ENCODE results near the gene EP400.
A peak's percentile ranks its signal among the peaks of the same experiment; 100 is the strongest.

The EP400 gene

DNA sequence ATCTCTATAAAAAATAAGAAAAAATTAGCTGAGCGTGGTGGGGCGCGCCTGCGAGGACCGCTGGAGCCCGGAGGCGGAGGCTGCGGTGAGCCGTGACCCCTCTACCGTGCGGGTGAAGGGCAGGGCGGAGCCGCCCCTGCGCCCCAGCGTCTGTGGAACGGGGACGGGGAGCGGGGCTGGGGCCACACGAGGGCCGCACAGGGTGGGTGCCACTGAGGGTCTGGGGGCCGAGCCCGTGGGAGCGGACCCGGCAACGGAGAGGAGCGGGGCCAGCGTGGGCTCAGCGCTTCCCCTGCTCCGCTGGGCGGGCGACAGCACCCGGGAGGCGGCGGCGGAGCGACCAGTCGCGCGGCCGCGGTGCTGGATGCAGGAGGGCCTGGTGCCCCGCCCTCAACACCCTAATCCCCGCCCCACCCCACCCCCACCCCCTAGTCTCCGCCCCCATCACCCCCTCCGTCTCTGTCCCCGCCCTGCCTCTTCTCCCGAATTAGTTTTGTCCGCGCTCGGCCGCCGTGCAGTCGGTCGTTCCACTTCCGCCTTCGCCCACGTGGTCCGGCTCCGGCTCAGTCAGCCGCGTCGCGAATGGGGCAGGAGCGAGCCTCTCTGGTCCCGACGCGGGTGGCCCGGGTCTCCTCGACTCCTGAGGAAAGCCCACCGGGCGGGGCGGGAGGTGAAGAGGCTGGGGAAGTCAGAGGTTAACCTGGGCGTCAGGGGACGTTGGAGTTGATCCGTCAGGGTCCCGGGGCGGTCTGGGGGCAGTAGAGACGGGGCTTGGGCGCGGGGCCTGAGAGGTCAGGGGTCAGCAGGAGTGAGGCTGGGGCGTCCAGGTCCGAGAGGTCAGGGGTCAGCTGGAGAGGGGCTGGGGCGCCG is 20.8 kb upstream of the EP400 start, which contains the start of gene PUS1 (continued):
- TF ChIP-seq, protein P1, sequence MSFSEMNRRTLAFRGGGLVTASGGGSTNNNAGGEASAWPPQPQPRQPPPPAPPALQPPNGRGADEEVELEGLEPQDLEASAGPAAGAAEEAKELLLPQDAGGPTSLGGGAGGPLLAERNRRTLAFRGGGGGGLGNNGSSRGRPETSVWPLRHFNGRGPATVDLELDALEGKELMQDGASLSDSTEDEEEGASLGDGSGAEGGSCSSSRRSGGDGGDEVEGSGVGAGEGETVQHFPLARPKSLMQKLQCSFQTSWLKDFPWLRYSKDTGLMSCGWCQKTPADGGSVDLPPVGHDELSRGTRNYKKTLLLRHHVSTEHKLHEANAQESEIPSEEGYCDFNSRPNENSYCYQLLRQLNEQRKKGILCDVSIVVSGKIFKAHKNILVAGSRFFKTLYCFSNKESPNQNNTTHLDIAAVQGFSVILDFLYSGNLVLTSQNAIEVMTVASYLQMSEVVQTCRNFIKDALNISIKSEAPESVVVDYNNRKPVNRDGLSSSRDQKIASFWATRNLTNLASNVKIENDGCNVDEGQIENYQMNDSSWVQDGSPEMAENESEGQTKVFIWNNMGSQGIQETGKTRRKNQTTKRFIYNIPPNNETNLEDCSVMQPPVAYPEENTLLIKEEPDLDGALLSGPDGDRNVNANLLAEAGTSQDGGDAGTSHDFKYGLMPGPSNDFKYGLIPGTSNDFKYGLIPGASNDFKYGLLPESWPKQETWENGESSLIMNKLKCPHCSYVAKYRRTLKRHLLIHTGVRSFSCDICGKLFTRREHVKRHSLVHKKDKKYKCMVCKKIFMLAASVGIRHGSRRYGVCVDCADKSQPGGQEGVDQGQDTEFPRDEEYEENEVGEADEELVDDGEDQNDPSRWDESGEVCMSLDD (tag by site-specific recombination; IDR thresholded peaks at IDR 0.05), result peak; percentile 44; the same call in 1 of the 2 replicates
- no peak for TF ChIP-seq ZNF132 (tag by site-specific recombination; IDR thresholded peaks at IDR 0.05; ENCODE audit: borderline replicate concordance)
- TF ChIP-seq ZBTB1 (tag by site-specific recombination; IDR thresholded peaks at IDR 0.05), result no peak
- peak; percentile 33; the same call in 1 of the 2 replicates for TF ChIP-seq ZNF391 (tag by site-specific recombination; IDR thresholded peaks at IDR 0.05; ENCODE audit: borderline replicate concordance, low read depth)
- peak; percentile 35; the same call in 1 of the 2 replicates for TF ChIP-seq ZNF324 (tag by site-specific recombination; IDR thresholded peaks at IDR 0.05)
- peak; percentile 43; the same call in 1 of the 2 replicates for TF ChIP-seq ZNF561 (tag by site-specific recombination; IDR thresholded peaks at IDR 0.05; ENCODE audit: borderline replicate concordance)
- TF ChIP-seq, protein P2, sequence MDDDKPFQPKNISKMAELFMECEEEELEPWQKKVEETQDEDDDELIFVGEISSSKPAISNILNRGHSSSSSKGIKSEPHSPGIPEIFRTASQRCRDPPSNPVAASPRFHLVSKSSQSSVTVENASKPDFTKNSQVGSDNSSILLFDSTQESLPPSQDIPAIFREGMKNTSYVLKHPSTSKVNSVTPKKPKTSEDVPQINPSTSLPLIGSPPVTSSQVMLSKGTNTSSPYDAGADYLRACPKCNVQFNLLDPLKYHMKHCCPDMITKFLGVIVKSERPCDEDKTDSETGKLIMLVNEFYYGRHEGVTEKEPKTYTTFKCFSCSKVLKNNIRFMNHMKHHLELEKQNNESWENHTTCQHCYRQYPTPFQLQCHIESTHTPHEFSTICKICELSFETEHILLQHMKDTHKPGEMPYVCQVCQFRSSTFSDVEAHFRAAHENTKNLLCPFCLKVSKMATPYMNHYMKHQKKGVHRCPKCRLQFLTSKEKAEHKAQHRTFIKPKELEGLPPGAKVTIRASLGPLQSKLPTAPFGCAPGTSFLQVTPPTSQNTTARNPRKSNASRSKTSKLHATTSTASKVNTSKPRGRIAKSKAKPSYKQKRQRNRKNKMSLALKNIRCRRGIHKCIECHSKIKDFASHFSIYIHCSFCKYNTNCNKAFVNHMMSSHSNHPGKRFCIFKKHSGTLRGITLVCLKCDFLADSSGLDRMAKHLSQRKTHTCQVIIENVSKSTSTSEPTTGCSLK (tag by site-specific recombination; IDR thresholded peaks at IDR 0.05), result no peak
- TF ChIP-seq, protein P3, sequence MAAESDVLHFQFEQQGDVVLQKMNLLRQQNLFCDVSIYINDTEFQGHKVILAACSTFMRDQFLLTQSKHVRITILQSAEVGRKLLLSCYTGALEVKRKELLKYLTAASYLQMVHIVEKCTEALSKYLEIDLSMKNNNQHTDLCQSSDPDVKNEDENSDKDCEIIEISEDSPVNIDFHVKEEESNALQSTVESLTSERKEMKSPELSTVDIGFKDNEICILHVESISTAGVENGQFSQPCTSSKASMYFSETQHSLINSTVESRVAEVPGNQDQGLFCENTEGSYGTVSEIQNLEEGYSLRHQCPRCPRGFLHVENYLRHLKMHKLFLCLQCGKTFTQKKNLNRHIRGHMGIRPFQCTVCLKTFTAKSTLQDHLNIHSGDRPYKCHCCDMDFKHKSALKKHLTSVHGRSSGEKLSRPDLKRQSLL (tag by site-specific recombination; IDR thresholded peaks at IDR 0.05), result no peak
- TF ChIP-seq, protein P4, sequence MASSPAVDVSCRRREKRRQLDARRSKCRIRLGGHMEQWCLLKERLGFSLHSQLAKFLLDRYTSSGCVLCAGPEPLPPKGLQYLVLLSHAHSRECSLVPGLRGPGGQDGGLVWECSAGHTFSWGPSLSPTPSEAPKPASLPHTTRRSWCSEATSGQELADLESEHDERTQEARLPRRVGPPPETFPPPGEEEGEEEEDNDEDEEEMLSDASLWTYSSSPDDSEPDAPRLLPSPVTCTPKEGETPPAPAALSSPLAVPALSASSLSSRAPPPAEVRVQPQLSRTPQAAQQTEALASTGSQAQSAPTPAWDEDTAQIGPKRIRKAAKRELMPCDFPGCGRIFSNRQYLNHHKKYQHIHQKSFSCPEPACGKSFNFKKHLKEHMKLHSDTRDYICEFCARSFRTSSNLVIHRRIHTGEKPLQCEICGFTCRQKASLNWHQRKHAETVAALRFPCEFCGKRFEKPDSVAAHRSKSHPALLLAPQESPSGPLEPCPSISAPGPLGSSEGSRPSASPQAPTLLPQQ (tag by site-specific recombination; IDR thresholded peaks at IDR 0.05), result peak; percentile 12; the same call in 1 of the 2 replicates
- TF ChIP-seq ZBTB8A (tag by site-specific recombination; IDR thresholded peaks at IDR 0.05), result peak; percentile 63; the same call in 1 of the 2 replicates
- TF ChIP-seq HOXA7 (CRISPR knock-in tag; IDR thresholded peaks at IDR 0.05; ENCODE audit: borderline replicate concordance), result no peak
- peak; percentile 83 for TF ChIP-seq KLF1 (tag by site-specific recombination; IDR thresholded peaks at IDR 0.05)
- TF ChIP-seq, protein P5, sequence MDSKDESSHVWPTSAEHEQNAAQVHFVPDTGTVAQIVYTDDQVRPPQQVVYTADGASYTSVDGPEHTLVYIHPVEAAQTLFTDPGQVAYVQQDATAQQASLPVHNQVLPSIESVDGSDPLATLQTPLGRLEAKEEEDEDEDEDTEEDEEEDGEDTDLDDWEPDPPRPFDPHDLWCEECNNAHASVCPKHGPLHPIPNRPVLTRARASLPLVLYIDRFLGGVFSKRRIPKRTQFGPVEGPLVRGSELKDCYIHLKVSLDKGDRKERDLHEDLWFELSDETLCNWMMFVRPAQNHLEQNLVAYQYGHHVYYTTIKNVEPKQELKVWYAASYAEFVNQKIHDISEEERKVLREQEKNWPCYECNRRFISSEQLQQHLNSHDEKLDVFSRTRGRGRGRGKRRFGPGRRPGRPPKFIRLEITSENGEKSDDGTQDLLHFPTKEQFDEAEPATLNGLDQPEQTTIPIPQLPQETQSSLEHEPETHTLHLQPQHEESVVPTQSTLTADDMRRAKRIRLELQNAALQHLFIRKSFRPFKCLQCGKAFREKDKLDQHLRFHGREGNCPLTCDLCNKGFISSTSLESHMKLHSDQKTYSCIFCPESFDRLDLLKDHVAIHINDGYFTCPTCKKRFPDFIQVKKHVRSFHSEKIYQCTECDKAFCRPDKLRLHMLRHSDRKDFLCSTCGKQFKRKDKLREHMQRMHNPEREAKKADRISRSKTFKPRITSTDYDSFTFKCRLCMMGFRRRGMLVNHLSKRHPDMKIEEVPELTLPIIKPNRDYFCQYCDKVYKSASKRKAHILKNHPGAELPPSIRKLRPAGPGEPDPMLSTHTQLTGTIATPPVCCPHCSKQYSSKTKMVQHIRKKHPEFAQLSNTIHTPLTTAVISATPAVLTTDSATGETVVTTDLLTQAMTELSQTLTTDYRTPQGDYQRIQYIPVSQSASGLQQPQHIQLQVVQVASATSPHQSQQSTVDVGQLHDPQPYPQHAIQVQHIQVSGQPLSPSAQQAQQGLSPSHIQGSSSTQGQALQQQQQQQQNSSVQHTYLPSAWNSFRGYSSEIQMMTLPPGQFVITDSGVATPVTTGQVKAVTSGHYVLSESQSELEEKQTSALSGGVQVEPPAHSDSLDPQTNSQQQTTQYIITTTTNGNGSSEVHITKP (tag by site-specific recombination; IDR thresholded peaks at IDR 0.05), result 0 out of 2 replicates have a peak, but pooled peaks have one; percentile 8
- TF ChIP-seq BCL11A (tag by site-specific recombination; IDR thresholded peaks at IDR 0.05; ENCODE audit: low read depth), result peak; percentile 98
- TF ChIP-seq, protein P6, sequence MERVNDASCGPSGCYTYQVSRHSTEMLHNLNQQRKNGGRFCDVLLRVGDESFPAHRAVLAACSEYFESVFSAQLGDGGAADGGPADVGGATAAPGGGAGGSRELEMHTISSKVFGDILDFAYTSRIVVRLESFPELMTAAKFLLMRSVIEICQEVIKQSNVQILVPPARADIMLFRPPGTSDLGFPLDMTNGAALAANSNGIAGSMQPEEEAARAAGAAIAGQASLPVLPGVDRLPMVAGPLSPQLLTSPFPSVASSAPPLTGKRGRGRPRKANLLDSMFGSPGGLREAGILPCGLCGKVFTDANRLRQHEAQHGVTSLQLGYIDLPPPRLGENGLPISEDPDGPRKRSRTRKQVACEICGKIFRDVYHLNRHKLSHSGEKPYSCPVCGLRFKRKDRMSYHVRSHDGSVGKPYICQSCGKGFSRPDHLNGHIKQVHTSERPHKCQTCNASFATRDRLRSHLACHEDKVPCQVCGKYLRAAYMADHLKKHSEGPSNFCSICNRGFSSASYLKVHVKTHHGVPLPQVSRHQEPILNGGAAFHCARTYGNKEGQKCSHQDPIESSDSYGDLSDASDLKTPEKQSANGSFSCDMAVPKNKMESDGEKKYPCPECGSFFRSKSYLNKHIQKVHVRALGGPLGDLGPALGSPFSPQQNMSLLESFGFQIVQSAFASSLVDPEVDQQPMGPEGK (tag by site-specific recombination; IDR thresholded peaks at IDR 0.05), result peak; percentile 35
- peak; percentile 68 for TF ChIP-seq KLF8 (tag by site-specific recombination; IDR thresholded peaks at IDR 0.05)
- TF ChIP-seq SP2 (tag by site-specific recombination; IDR thresholded peaks at IDR 0.05), result peak; percentile 70
- peak; percentile 77 for TF ChIP-seq ZBTB20 (tag by site-specific recombination; IDR thresholded peaks at IDR 0.05)
- peak; percentile 17 for TF ChIP-seq ZNF335 (tag by site-specific recombination; conservative IDR thresholded peaks at IDR 0.05)
- TF ChIP-seq, protein P7, sequence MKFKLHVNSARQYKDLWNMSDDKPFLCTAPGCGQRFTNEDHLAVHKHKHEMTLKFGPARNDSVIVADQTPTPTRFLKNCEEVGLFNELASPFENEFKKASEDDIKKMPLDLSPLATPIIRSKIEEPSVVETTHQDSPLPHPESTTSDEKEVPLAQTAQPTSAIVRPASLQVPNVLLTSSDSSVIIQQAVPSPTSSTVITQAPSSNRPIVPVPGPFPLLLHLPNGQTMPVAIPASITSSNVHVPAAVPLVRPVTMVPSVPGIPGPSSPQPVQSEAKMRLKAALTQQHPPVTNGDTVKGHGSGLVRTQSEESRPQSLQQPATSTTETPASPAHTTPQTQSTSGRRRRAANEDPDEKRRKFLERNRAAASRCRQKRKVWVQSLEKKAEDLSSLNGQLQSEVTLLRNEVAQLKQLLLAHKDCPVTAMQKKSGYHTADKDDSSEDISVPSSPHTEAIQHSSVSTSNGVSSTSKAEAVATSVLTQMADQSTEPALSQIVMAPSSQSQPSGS (tag by site-specific recombination; IDR thresholded peaks at IDR 0.05; ENCODE audit: low read depth), result no peak
